ENCODE results near the gene DIPK1B. TPM values are rescaled to one million over a fixed set of nuclear protein-coding genes. Genes with fewer than 3 reads are reported as not detected.

The DIPK1B gene
- total RNA-seq, 2 donors from 2014 or later, result 2.0 to 25.7 TPM

DNA sequence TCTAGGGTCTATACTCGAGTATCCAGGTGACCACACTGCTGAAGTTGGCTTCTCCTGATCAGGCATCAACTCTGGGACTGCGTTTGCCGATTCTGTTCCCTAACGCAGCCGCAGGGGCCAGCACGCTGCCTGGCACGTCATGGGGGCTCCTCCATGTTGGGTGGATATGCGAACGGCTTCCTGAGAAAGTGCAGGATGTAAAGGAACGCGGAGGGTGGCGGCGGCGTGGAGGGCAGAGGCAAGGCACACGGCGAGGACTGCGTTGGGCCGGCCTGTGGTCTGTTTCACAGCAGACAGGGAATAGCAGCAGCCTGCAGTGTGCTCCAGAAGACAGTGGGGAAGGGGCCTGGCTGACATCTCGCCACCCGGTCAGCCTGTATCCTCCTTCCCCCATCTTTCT lies 26.6 kb downstream of the DIPK1B start:
- Histone ChIP-seq H3K4me3 (no peak overlapping the region), H3K4me1 (peaks cover 30% of the 10 kb centered on the region), H3K36me3 (replicated peaks in 1 of 2; ENCODE audit: insufficient read depth in 1 of 2, low read depth in 2 of 2) (no peaks in the 10 kb centered on the region), H3K27me3 (peaks cover 0 to 14% of the 10 kb centered on the region in 2 donors), H3K9me3 (no peaks in the 10 kb centered on the region), H3K27ac (no peak overlapping the region)
- TF ChIP-seq, protein P1, sequence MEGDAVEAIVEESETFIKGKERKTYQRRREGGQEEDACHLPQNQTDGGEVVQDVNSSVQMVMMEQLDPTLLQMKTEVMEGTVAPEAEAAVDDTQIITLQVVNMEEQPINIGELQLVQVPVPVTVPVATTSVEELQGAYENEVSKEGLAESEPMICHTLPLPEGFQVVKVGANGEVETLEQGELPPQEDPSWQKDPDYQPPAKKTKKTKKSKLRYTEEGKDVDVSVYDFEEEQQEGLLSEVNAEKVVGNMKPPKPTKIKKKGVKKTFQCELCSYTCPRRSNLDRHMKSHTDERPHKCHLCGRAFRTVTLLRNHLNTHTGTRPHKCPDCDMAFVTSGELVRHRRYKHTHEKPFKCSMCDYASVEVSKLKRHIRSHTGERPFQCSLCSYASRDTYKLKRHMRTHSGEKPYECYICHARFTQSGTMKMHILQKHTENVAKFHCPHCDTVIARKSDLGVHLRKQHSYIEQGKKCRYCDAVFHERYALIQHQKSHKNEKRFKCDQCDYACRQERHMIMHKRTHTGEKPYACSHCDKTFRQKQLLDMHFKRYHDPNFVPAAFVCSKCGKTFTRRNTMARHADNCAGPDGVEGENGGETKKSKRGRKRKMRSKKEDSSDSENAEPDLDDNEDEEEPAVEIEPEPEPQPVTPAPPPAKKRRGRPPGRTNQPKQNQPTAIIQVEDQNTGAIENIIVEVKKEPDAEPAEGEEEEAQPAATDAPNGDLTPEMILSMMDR (IDR thresholded peaks at IDR 0.05), result no peak
- no peak for TF ChIP-seq POLR2A (IDR thresholded peaks at IDR 0.05)
- ATAC-seq, result no peak
- 79 to 86% methylated on average over 14 to 20 of the region's 20 CpGs for WGBS, 2 donors
- DNase-seq, result no peak
- intact Hi-C loops (cut with DNase I), result no loop called here

DNA sequence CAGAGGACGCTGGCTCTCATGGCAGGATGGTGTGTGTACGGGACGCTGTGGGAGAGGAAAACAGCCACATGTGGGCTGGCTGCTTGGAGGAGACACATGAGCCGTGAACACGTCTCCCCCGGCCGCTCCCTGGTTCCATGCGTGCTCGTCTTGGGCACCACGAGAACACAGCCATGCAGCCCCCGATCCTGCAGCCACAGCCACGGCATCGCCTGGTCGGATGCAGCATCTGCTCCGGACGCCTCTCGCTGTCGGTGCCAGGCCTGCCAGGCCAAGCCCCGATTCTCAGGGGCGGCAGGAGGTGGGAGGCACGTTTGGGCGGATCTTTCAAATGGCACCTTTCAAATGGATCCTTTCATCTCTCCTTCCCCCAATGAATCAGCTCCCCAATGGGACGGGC lies 27.1 kb downstream of the DIPK1B start:
- ATAC-seq (no peak), DNase-seq (no peak)
- Histone ChIP-seq H3K27me3 (peaks cover 0 to 14% of the 10 kb centered on the region in 2 donors), H3K36me3 (replicated peaks in 1 of 2; ENCODE audit: insufficient read depth in 1 of 2, low read depth in 2 of 2) (no peaks in the 10 kb centered on the region), H3K4me1 (peaks cover 30% of the 10 kb centered on the region), H3K4me3 (no peak overlapping the region), H3K9me3 (no peaks in the 10 kb centered on the region), H3K27ac (no peak overlapping the region)
- intact Hi-C loops (cut with DNase I), result no loop called here
- no peak for TF ChIP-seq POLR2A (IDR thresholded peaks at IDR 0.05)
- 83 to 88% methylated on average over 11 to 23 of the region's 23 CpGs for WGBS, 2 donors

DNA sequence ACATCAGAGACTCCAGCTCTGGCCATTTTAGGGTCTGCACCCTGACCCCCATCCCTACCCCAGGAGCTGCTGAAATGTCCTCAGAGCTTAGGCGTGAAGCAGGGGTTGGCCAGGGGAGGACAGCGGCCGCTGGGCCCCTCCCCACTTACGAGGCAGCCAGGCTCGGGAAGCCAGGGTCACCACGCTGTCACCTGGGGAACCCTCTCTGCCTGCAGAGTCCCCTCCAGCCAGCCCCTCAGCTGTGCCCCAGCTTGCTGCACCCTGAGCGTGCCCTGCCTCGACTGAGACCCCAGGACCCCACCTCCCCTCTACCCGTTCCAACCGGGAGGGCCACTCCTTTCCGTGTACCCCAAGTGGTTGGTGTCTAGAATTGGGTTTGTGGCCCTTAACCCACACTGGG lies 27.7 kb downstream of the DIPK1B start:
- WGBS, 2 donors, result 67 to 96% methylated on average over 4 to 11 of the region's 11 CpGs
- intact Hi-C loops (cut with DNase I), result no loop called here
- TF ChIP-seq POLR2A (IDR thresholded peaks at IDR 0.05), result no peak
- TF ChIP-seq, protein P1 (IDR thresholded peaks at IDR 0.05), result no peak
- Histone ChIP-seq H3K9me3 (no peaks in the 10 kb centered on the region), H3K36me3 (replicated peaks in 1 of 2; ENCODE audit: insufficient read depth in 1 of 2, low read depth in 2 of 2) (no peaks in the 10 kb centered on the region), H3K4me1 (peaks cover 30% of the 10 kb centered on the region), H3K27ac (no peak overlapping the region), H3K27me3 (peaks cover 0 to 14% of the 10 kb centered on the region in 2 donors), H3K4me3 (no peak overlapping the region)
- no peak for ATAC-seq
- no peak for DNase-seq

DNA sequence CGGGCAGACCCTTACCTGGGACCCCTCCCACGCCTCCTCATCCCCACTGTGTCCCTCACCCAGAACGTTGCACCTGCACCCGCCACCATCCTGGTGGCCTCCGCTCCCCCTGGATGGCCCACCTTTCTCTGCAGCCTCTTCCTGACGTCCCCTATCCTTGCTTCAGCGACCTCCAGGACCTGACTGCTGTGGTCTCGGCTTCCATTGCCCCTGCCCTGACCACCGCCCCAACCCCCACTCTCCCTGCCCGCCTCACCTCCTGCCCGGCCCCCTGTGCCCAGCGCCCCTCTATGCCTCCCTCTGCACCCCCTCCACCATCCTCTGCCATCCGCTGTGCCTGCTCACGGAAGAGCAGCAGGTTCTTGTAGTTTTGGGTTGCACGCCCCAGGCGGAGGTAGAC lies 28.1 kb downstream of the DIPK1B start:
- Histone ChIP-seq H3K4me1 (peaks cover 30% of the 10 kb centered on the region), H3K36me3 (replicated peaks in 1 of 2; ENCODE audit: insufficient read depth in 1 of 2, low read depth in 2 of 2) (no peaks in the 10 kb centered on the region), H3K9me3 (no peaks in the 10 kb centered on the region), H3K27me3 (peaks cover 0 to 14% of the 10 kb centered on the region in 2 donors), H3K27ac (no peak overlapping the region), H3K4me3 (no peak overlapping the region)
- WGBS, 2 donors, result 66 to 70% methylated on average over 16 of the region's 16 CpGs
- intact Hi-C loops (cut with DNase I), result no loop called here
- ATAC-seq, result no peak
- TF ChIP-seq, protein P1 (IDR thresholded peaks at IDR 0.05), result no peak
- no peak for DNase-seq

DNA sequence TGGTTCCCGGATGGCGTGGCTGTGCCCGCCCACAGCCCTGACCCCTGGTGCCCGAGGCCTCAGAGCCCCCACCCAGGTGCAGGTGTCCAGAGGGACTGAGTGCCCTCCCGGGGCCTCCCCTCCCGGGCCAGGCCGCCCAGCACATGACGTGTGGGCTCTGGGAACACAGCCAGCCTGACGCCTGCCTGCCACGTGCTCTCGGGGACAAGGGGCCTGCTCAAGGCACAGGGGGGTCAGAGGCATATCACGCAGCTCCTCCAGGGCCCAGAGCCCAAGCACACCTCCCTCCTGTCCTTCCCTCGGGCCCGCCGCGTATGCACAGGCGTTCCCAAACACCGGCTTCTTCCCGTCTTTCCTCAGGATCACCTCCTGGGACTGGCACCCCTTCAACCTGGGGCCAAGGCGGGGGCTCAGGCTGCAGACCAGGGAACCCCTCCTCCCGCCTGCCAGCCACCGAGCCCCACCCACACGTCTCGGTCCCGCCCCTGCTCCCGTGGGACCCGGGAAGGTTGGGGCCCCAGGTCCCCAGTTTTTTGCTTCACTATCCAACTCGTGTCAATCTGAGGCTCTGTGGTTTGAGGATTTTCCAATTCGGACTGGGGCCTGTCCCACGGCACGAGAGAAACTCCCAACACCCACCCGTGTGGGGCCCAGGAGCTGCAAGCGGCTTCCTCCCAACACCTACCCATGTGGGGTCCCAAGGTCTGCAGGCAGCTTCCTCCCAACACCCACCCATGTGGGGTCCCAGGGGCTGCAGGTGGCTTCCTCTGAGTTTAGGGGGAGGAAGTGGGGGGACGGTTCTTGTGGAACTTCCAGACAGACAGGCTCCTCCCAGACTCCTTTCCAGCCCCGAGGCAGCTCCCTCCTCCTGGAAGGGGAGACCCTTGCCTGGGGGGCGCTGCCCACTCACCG lies 28.9 kb downstream of the DIPK1B start:
- Histone ChIP-seq H3K36me3 (replicated peaks in 1 of 2; ENCODE audit: insufficient read depth in 1 of 2, low read depth in 2 of 2) (no peaks in the 10 kb centered on the region), H3K4me1 (peaks cover 30% of the 10 kb centered on the region), H3K27ac (no peak overlapping the region), H3K9me3 (no peaks in the 10 kb centered on the region), H3K4me3 (no peak overlapping the region), H3K27me3 (peaks cover 0 to 14% of the 10 kb centered on the region in 2 donors)
- peak in 3 of 4 donors; percentile 59 to 67 (median 67) for DNase-seq
- peak; percentile 27 for ATAC-seq
- TF ChIP-seq POLR2A (IDR thresholded peaks at IDR 0.05), result no peak
- TF ChIP-seq, protein P1 (IDR thresholded peaks at IDR 0.05), result no peak
- WGBS, 2 donors, result 30 to 38% methylated on average over 17 to 30 of the region's 37 CpGs
- intact Hi-C loops (cut with DNase I), result no loop called here
